COLO668 (cell line): ENCODE results near the gene USP40.

ENCODE experiments used
- DNase-seq: peaks from one replicate; lab custom pipeline; 2025; ENCODE audit not compliant: unreplicated experiment; lab: John Stamatoyannopoulos, UW

The USP40 gene

GRCh38 chr2:233433029-233433428, 133.6 kb downstream of the USP40 start:
- DNase-seq: no peak

DNA sequence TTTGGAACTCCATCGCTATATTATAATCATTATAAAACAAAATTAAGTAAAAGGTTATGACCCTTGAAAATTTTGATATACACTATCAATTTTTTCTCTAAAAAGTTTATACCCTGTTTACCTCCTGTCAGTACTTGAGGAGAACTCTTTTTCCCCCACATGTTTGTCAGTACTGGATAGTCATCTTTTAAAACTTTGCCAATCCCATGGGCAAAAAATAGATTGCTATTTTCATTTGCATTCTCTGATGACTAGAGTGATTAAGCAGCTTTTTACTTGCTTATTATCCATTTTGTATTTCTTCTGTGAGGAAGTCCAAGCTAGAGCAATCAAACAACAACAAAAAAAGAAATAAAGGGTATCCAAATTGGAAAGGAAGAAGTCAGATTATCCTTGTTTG, 135.9 kb downstream of the USP40 start:
- no peak for DNase-seq

DNA sequence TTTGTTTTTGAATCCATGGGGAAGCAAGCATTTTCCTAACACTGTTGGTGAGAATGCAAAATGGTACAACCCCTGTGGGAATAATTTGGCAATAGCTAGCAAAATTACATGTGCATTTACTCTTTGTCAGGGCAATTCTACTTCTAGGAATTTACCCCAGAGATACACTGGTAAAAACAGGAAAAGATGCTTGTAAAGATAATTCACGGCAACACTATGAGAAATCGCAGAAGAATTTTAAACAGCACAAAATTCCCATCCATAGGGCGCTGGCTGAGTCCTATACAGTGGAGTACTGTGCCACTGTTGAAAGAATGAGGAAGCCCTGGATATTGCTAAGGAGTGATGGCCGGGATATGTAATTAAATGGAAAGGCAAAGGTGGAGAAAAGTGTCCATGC, 136.5 kb downstream of the USP40 start:
- DNase-seq: no peak

DNA sequence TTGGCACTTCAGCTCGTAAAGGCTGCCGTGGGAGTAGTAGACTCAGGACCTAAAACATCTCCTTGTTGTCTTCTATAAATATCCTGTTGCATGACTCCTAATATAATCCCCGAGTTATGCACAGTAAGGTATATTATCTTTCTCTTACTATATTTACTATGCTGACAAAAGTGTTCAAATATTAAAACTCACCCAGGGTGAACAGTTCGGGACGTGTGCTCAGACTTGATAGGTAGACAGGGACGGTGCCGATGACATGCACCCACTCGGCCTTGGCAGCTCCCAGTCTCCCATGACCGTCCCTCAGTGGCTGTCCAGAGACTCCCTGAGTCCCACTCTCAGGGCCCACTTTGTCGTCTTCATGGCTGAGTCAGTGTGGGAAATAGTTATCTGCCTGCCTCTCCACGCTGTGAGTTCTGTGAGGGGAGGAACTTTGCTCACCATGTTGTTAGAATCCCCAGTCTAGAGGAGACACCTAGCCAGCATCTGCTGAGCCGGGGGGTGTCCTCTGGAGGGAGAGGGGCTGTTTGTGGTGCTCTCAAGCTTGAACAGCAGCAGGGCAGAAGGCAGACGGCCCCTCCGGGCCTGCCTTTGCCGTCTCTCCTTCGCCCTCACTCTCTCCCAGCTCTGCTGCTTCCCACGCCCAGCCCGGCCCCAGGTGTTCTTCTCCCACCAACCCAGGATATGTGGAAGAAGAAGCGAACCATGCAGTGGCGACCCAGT, 137.2 kb downstream of the USP40 start:
- DNase-seq: no peak

DNA sequence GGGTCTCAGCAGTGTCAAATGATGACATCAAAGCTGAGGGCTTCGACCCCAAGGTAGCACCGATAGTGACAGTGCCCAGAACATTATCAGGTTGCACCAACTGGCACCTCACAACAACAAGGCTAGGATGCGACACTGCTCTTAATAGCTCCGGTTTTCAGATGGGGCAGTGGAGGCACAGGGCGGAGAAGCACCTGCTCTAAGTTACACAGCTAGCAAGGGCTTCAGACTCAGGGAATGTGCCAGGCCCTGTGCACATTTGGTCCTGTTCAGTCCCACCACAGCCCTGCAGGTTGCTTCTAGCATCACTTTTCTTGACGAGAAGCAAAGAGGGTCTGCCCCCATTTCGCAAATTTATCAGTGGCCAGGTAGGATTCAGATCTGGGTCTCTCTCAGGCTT, 138.1 kb downstream of the USP40 start:
- no peak for DNase-seq

GRCh38 chr2:233428008-233428407, 138.6 kb downstream of the USP40 start:
- no peak for DNase-seq

- DNase-seq: no peak
Measured at GRCh38 chr2:233426619-233427342, 139.8 kb downstream of the USP40 start.
